ENCODE data around the gene RBM17.
"Not testable (repeated sequence)": the region's sequence is repeated elsewhere in the genome, so short reads cannot be mapped to it uniquely, and the experiment has no call there.

Gene RBM17

GRCh38 chr10:6088721-6089333, at the start of gene RBM17:
Gene RBM17, plus strand, starts transcription at chr10:6089034. Its CDS starts 8,032 bp downstream, at chr10:6097066.
- peak; percentile 95 for DNase-seq (ENCODE audit: low read depth in 2 of 2)

DNA sequence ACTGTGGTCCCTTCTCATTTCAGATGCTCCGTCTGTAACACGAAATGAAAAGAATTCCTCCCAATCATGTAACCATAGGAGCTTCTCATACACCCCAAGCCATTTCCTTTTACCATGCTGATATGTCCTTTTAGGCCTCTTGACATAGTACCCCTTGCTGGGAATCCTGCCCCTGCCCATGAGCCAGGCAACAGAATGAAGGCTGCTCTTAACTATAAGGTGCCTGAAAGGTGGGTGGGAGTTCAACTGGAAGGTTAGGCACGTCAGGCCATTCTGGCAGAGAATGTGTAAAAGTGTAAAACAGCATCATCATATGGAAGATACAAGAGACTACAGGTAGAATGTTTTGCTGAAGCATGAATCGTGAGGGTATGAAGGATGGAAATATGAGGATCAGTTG, 49.1 kb upstream of the RBM17 start:
- no peak for DNase-seq (ENCODE audit: low read depth in 2 of 2)

DNA sequence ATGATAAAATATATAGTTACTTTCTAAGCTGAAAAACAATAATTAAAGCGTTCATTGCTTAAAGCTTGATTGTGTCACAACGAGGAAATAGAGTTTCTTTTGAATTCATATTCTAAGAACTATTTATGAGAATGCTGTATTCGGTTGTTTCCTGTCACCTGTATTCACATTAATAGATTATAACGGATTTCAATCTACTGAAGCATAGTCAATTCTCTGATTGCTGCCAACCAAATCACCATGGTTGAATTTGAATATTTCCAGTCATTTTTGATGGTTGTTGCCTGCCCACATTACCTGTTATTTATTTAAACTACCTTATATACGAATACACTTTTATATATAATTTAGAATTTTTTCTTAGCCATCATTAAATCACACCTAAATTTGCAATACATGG, 48.6 kb upstream of the RBM17 start:
- no peak for DNase-seq (ENCODE audit: low read depth in 2 of 2)

DNA sequence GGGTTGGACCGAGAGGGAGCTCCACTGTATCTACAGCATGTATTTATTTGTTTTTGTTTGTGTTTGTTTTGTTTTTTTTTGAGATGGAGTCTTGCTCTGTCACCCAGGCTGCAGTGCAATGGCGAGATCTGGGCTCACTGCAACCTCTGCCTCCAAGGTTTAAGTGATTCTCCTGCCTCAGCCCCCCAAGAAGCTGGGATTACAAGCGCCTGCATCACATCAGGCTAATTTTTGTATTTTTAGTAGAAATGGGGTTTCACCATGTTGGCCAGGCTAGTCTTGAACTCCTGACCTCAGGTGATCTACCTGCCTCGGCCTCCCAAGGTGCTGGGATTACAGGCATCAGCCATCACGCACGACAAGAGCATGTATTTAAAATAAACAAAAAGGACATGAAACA, 45.5 kb upstream of the RBM17 start:
- DNase-seq (ENCODE audit: low read depth in 2 of 2): not testable (repeated sequence)

- DNase-seq (ENCODE audit: low read depth in 2 of 2): no peak
Measured at GRCh38 chr10:6044060-6044459, 44.8 kb upstream of the RBM17 start.

GRCh38 chr10:6044751-6045313, 44.0 kb upstream of the RBM17 start:
- no peak for DNase-seq (ENCODE audit: low read depth in 2 of 2)

DNA sequence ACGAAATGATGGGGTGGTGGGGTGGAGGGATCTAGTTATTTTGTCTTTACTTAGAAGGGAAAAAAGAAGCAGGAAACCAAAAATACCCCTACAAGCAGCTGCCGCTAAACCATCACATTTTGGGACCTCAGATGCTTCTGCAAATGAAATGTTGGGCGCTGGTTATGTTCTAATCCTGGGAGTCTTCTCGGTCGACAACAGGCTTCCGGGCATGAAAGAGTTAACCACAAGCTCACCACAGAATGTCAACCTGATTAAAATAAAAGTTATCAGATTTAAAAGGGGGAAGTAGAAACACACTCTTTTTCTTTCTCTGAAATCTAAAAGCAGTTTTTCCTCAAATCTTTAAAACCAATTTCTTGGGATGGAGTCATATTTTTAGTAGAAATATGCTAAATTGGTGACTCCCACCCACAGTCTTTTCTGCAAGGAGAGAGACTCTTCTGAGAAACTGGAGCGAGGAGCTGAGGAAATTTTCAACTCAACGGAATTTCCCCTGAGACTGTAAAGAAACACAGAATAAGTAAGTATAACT, 43.5 kb upstream of the RBM17 start:
- peak in 1 of 2 donors; percentile 41 for DNase-seq (ENCODE audit: low read depth in 2 of 2)

DNA sequence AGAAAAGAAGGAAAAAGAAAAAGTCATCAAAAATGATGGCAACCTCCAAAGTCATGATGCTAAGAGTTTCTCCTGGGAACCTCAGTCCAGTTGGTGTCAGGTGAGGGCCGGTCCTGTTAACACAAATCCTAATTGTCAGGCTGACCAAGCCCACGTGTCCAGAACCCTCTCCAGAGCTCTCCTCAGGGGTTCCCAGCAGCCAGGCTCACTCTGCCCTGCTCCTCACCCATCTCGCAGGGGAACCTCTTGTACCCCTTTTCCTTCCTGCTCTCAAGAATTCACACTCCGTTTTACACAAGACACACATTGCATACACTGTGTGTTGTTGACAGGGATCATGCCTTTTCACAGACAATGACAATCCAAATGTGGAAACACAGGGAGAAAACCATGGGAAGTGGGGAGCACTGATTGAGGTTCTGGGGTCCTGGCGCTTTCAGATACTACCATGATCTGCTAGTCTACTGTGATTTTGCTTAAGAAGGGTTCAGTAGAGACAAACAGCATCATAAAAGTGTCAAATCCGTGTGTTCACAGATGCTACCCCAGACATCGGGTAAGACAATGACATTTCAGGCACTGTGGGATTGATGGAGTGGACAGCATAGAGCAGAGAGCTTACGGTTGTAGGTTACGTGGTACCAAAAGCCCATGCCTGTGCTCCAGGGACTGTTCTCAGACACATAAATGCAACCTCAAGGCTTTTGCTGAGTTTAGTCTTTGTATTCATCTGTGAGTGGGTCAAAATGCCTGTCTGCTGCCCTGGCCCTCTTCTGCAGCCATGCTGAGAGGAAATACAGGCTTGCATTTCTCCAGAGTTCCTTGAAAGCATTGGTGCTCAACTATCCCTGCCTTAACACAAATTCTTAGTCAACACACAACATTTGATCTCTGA, 42.7 kb upstream of the RBM17 start:
- no peak for DNase-seq (ENCODE audit: low read depth in 2 of 2)

DNA sequence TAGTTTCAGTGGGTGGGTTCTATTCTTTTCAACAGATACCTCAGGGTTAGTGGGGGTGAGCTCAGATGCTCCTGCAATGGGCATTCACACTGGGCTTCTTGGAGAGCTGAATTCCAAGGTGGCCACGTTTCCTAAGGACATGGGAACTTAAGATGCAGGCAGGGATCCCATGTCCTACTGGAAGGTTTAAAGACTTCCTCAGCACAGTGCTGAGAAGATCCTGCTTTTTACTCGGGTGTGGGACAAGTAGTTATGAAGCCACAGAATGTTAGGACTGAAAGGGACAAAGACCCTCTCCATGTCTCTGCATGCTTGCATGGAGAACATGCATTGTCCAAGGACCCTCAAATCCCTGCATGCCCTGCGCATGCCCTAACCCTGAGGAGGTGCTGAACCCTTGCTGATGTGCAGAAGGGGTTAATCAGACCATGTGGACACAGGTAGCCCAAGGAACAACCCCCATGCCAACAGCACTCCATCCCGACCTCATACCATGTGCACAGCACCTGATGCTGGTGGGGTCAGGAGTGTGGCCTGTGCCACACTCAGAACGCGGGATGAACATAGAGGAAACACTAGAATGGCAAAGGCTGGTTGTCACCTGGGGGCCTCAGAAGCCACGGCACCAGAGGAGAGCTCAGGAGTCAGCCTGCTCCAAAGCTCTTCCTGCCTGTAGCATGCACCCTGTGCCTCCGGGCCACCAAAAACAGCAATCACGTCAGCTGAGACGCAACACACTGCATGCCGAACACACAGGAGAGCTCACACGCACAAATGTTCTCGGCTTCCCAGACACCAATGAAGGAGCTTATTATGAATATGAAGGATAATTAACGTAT, 41.8 kb upstream of the RBM17 start:
- no peak for DNase-seq (ENCODE audit: low read depth in 2 of 2)

- no peak for DNase-seq (ENCODE audit: low read depth in 2 of 2)
Measured at GRCh38 chr10:6047847-6048246, 41.0 kb upstream of the RBM17 start.

DNA sequence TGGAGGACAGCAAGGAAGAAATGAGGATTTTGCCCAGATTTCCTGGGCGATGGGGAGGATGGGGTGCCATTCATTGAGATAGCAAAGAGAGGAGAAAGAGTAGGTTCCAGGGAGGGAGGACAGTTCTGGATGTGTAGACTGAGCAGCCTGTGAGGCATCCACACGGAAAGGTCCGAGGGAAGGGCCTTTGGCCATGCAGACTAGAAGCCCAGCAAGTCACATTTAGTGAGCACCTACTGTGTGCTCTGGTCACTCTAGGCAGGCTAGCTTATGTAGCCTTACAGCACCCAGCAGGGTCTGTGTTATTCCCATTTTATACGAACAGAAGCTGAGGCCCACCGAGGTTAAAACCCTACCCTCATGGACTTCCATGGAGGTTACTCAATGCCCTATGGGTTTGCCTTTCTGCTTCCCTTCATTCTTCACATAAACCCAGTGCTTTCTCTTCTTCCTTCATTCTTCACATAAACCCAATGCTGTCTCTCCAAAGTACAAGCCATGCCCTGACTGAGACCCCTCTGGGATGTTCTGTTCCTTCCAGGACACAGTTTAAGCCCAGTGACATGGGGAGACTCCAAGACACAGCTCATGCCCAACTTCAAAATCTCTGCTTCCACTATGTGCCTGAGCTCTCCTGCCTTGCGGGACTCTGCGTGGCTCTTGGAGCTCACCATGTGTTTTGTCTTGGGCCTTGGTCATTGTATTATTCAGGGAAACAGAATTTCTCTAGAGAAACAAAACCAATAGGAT, 40.4 kb upstream of the RBM17 start:
- no peak for DNase-seq (ENCODE audit: low read depth in 2 of 2)

DNA sequence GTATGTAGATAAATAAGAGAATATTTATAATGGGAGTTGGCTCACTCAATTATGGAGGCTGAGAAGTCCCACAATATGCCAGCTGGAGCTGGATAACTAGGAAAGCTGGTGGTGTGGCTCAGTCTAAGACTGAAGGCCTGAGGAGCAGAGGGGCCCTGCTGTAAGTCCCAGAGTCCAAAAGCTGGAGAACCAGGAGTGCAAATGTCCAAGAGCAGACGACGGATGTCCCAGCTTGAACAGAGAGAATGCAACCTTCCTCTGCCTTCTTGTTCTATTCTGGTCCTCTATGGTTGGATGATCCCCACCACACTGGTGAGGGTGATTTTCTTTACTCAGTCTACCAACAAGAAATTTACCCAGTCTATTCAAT, 39.8 kb upstream of the RBM17 start:
- DNase-seq (ENCODE audit: low read depth in 2 of 2): no peak

- peak; percentile 92 for DNase-seq (ENCODE audit: low read depth in 2 of 2)
Measured at GRCh38 chr10:6050801-6051445, 37.9 kb upstream of the RBM17 start.

DNA sequence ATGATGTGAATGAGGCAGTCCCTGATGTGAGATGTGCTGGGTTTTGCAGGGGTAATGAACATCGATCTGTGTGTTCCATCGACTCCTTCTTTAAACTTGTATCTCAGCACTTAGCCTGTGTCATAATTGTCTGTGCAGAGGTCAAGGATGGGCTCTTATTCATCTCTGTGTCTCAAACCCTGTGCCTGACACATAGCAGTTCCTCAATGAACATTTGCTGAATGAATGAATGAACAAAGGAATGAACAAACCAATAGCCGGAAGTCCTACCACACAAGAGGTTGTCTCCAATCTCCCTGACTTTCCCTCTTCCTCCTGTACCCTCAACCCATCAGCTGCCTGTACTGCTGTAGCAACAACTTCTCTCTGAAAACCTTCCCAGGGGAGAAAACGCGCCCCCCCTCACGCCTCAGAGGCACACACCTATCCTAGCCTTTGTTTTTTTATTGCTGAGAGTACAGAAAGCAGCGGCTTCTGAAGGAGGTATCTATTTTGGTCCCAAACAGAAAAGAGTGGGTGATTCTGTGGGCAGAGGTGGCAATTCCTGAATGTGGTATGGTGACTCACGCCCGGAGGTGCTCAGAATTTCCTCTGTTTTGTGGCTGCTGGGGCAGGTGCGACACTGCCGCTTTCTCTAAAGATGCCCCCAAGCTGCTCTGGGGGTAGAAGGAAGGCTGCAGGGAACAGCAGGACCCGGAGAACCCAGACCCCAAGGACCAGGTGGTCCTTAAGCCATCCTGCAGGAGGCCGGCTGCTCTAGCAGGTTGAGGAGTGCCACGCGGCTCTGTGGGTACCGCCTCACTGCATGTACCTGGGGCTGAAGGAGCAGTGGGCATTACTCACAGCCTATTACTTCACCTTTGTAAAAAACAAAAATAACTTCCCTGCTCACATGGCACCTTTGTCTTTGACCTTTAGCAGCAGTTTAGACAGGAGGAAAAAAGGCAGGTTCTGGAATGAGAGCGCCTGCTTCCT, 36.3 kb upstream of the RBM17 start:
- DNase-seq (ENCODE audit: low read depth in 2 of 2): peak; percentile 81 to 89

GRCh38 chr10:6053303-6053702, 35.5 kb upstream of the RBM17 start:
- no peak for DNase-seq (ENCODE audit: low read depth in 2 of 2)

DNA sequence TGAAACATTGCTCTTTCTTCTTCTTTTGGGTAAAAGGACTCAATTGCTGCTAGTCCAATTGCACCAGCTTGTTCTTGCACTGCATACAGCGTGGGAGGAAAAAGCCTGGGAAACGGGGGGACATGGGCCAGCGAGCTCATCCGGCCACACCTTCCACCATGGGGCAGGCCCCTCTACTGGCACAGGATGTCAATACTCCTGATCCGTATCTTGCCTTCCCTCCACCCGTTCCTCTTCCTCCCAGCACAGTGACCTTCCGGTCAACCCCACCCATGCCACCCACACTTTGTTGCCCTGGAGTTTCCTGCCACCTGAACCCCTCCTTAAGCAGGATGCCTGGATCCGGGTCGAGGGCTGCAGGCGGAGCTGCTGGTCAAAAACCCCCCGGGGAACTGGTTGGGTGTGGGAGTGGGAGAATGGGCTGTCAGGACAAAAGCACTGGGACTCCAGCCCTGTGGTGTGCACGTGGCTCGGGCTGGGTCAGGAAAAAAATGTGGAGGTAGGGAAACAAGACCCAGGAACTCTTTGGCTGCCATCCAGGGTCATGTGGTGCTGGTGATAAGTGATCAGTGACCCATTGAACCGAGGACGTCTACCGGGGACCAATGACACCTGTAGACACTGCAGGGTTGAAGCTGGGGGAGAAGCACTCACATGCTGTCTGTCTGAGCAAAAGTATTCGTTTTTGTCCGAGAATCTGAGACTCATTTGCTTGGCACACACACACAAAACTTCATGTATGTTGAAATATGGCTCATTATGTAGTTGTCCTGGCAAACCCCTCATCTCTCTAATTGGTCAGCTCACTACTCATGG, 34.8 kb upstream of the RBM17 start:
- DNase-seq (ENCODE audit: low read depth in 2 of 2): no peak

DNA sequence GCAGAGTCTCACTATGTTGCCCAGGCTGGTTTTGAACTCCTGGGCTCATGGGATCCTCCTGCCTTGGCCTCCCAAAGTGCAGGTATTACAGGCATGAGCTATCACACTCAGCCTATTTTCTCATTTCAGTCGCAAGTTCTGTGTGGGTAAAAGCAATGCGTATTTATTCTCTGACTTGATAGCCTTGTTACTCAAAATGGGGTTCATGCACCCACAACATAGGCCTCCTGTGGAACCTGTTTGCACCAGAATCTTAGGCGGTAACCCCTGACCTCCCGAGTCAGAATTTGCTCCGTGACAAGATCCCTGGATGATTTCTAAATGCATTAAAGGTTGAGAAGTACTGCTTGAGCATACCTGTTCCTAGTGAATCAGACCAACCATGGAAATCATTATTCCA, 34.0 kb upstream of the RBM17 start:
- no peak for DNase-seq (ENCODE audit: low read depth in 2 of 2)

DNA sequence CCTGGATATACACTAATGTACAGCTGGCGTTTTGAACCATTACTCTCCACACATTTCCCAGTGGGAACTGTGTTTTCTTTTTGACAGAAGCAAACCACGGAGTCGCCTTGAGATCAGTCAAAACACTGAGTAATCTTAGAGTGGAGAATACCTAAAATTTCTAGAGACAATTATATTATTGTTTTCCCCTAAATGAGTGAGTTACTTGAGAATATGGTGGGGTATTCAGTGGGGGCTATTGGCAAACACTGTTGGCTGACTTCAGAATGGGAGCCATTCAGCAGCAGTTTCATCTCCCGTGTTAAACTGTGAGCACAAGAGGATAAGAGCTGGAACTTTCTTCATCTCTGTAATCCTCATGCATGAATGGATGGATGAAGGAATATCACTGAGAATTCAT, 32.9 kb upstream of the RBM17 start:
- no peak for DNase-seq (ENCODE audit: low read depth in 2 of 2)

Data from stimulated activated CD8-positive, alpha-beta memory T cell treated with anti-CD3 and anti-CD28 coated beads, Interleukin-7, amount 100 ng/mL, for 4 hours (primary cell).